Sigmoid colon (tissue), 7 donors: ENCODE measurements around the gene EXOC1L. TPM values are rescaled to one million over a fixed set of nuclear protein-coding genes. Genes with fewer than 3 reads are reported as not detected.

Experiments used
- DNase-seq: peaks from one replicate; pipeline ENCODE4 v3.0.0-alpha.2; 2019
- H3K27ac ChIP-seq, 4 donors: fragments of 200-600 bp; sonication (generic); one replicate each; pipeline ENCODE4 v1.5.1; 2016 to 2019; ENCODE audit warnings: mild to moderate bottlenecking in 1 of 4
- H3K27me3 ChIP-seq, 3 donors: fragments of 200-600 bp; sonication (generic); one replicate each; pipeline ENCODE4 v1.5.1; 2019; ENCODE audit warnings: mild to moderate bottlenecking in 1 of 3
- H3K36me3 ChIP-seq, 4 donors: fragments of 200-600 bp; sonication (generic); one replicate each; pipeline ENCODE4 v1.5.1; 2016 to 2019
- H3K4me1 ChIP-seq, 4 donors: fragments of 200-600 bp; sonication (generic); one replicate each; pipeline ENCODE4 v1.5.1; 2017 to 2019
- H3K4me3 ChIP-seq, 4 donors: fragments of 200-600 bp; sonication (generic); one replicate each; pipeline ENCODE4 v1.5.1; 2017 to 2019; ENCODE audit warnings: mild to moderate bottlenecking in 2 of 4, moderate library complexity in 1 of 4
- H3K9me3 ChIP-seq, 4 donors: fragments of 200-600 bp in 3 of 4; sonication (generic) in 3 of 4; one replicate each; pipeline versions ENCODE4 v1.5.1 to v1.6.1; 2013 to 2019
- EP300 ChIP-seq, 4 donors: sonication (generic); formaldehyde crosslinking; IDR thresholded peaks; one replicate each; pipeline ENCODE4 v1.6.1; 2017; ENCODE audit warnings: antibody characterized with exemption in 4 of 4
- POLR2A ChIP-seq, 2 donors: fragments of 450-650 bp; IDR thresholded peaks; one replicate each; pipeline ENCODE4 v1.6.1; 2016; ENCODE audit warnings: antibody characterized with exemption in 2 of 2, mild to moderate bottlenecking in 2 of 2, moderate library complexity in 2 of 2
- POLR2AphosphoS5 ChIP-seq, 4 donors: sonication (generic); formaldehyde crosslinking; IDR thresholded peaks; one replicate each; pipeline ENCODE4 v1.6.1; 2017; ENCODE audit warnings: antibody characterized with exemption in 4 of 4
- WGBS, 2 donors: extraction: QIAGEN DNeasy Blood & Tissue Kit; methylation state at CpG; one replicate each; pipeline ENCODE4 v1.1.7; 2013; 5-methylcytosine and 5-hydroxymethylcytosine counted together
- intact Hi-C: fragments of 100-400 bp; cut with DNase I; formaldehyde crosslinking; loops from one replicate; pipeline ENCODE4 v1.15.1; 2023
- polyA plus RNA-seq, 3 donors: library from polyadenylated mRNA; stranded (reverse); fragments of 200-250 nt; gene quantifications; one replicate each; pipeline ENCODE4 v1.2.3, GENCODE V29; 2013
- total RNA-seq, 4 donors: library from RNA; depleted of rRNA; stranded (reverse); fragments of >200 nt; gene quantifications; one replicate each; pipeline ENCODE4 v1.1.0, GENCODE V29; 2016
- TF ChIP-seq, protein P1 (sequence below), 4 experiments: fragments of 450-650 bp in 3 of 4; fragments of 200-600 bp in 1 of 4; IDR thresholded peaks; one replicate each; pipeline ENCODE4 v1.5.1; 2016 to 2019; ENCODE audit warnings: antibody characterized with exemption in 4 of 4, mild to moderate bottlenecking in 3 of 4, moderate library complexity in 2 of 4
- donor health status: healthy with polysubstance abuse.
- donor health status: Bipolar disorder and iron deficiency.
- donor health status: healthy.

Gene EXOC1L, protein sequence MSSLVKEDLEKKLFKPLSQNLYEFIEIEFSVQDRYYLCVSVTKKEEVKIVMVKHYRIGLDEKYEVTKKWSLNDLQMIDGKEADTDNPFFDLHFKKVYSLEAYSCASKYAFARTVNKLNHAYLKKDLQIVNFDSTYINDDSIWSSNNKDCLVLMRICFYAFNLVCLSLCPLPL
- not detected for total RNA-seq
- not detected for polyA plus RNA-seq

DNA sequence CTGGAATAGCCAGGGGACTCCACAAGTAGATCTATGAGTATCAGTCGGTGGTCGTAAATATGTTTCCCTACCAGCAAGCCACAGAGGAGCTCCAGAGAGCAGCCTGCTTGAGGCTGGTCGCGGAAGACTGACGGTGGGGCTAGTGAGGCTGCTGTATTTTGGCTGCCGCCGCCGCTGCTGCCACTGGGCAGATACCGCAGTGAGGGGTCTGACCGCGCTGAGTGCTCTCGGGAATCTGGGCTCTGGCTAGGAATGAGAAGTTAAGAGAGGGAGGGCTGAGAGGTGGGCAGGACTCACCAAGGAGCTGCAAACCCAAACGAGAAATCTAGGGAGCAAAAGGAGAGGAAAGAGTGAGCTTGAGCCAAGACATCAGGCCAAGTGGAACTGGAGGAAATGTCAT is at the start of gene EXOC1L:
EXOC1L (plus strand) TSS at position 157 of the 400 bp plus-strand sequence; CDS start at position 394, 237 bp downstream.
- WGBS, 2 donors, result 10 to 49% methylated on average over 13 of the region's 13 CpGs
- no peak within 1 kb of the TSS for H3K27ac ChIP-seq
- no peak for DNase-seq
- H3K4me3 ChIP-seq, result peak within 1 kb of the TSS in 2 of 4 donors; percentile 10 to 13
- no peaks in the 10 kb centered on the region for H3K36me3 ChIP-seq
- intact Hi-C loops, result no loop called here
- TF ChIP-seq POLR2AphosphoS5 (IDR thresholded peaks at IDR 0.05) (no peak), EP300 (IDR thresholded peaks at IDR 0.05) (no peak), POLR2A (IDR thresholded peaks at IDR 0.05) (no peak)
- TF ChIP-seq, protein P1, sequence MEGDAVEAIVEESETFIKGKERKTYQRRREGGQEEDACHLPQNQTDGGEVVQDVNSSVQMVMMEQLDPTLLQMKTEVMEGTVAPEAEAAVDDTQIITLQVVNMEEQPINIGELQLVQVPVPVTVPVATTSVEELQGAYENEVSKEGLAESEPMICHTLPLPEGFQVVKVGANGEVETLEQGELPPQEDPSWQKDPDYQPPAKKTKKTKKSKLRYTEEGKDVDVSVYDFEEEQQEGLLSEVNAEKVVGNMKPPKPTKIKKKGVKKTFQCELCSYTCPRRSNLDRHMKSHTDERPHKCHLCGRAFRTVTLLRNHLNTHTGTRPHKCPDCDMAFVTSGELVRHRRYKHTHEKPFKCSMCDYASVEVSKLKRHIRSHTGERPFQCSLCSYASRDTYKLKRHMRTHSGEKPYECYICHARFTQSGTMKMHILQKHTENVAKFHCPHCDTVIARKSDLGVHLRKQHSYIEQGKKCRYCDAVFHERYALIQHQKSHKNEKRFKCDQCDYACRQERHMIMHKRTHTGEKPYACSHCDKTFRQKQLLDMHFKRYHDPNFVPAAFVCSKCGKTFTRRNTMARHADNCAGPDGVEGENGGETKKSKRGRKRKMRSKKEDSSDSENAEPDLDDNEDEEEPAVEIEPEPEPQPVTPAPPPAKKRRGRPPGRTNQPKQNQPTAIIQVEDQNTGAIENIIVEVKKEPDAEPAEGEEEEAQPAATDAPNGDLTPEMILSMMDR (IDR thresholded peaks at IDR 0.05), result no peak
- H3K4me1 ChIP-seq, result no peaks in the 10 kb centered on the region
- peaks cover 0 to 4% (median 0%) of the 10 kb centered on the region in 3 donors for H3K27me3 ChIP-seq
- no peaks in the 10 kb centered on the region for H3K9me3 ChIP-seq

DNA sequence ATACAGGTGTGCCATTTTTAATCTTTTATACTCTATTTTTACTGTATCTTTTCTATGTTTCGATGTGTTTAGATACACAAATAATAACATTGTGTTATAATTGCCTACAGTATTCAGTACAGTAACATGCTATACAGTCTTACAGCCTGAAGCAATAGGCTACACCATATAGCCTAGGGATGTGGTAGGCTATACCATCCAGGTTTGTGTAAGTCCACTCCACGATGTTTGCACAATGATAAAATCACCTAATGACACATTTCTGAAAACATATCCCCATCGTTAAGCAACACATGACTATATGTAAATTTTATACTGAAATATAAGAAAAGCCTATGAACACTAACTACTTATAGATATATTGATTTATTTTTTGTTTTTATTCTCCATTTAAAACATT is 48.9 kb upstream of the EXOC1L start:
- TF ChIP-seq, protein P1 (IDR thresholded peaks at IDR 0.05), result no peak
- no peak for TF ChIP-seq EP300 (IDR thresholded peaks at IDR 0.05)
- no peak for TF ChIP-seq POLR2AphosphoS5 (IDR thresholded peaks at IDR 0.05)
- TF ChIP-seq POLR2A (IDR thresholded peaks at IDR 0.05), result no peak
- H3K27ac ChIP-seq, result no peak overlapping the region
- no peak for DNase-seq
- WGBS, 2 donors, result 57 to 80% methylated on average over 3 of the region's 3 CpGs
- H3K4me1 ChIP-seq, result no peaks in the 10 kb centered on the region
- no peak overlapping the region for H3K4me3 ChIP-seq
- no peaks in the 10 kb centered on the region for H3K36me3 ChIP-seq
- H3K27me3 ChIP-seq, result no peaks in the 10 kb centered on the region
- H3K9me3 ChIP-seq, result no peaks in the 10 kb centered on the region
- intact Hi-C loops, result no loop called here

DNA sequence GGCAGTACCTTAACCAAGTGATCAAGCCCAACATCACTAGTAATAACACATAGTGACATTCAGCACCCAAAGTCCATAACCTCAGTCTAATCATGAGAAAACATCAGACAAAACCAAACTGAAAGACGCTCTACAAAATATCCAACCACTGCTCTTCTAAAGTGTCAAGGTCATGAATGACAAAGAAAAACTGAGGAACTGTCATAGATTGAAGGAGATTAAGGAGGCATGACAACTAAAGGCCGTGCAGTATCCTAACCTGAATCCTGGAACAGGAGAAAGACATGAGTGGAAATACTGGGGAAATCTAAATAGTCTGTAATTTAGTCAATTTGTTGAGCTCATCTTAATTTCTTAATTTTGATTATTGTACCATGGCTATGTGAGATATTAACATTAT is 38.2 kb upstream of the EXOC1L start:
- no peak for DNase-seq
- 93 to 96% methylated on average over 2 of the region's 2 CpGs for WGBS, 2 donors
- H3K36me3 ChIP-seq, result no peaks in the 10 kb centered on the region
- intact Hi-C loops, result no loop called here
- no peaks in the 10 kb centered on the region for H3K9me3 ChIP-seq
- H3K4me3 ChIP-seq, result no peak overlapping the region
- no peaks in the 10 kb centered on the region for H3K27me3 ChIP-seq
- no peak overlapping the region for H3K27ac ChIP-seq
- no peaks in the 10 kb centered on the region for H3K4me1 ChIP-seq
- TF ChIP-seq EP300 (IDR thresholded peaks at IDR 0.05) (no peak), POLR2A (IDR thresholded peaks at IDR 0.05) (no peak), POLR2AphosphoS5 (IDR thresholded peaks at IDR 0.05) (no peak)
- TF ChIP-seq, protein P1 (IDR thresholded peaks at IDR 0.05), result no peak

DNA sequence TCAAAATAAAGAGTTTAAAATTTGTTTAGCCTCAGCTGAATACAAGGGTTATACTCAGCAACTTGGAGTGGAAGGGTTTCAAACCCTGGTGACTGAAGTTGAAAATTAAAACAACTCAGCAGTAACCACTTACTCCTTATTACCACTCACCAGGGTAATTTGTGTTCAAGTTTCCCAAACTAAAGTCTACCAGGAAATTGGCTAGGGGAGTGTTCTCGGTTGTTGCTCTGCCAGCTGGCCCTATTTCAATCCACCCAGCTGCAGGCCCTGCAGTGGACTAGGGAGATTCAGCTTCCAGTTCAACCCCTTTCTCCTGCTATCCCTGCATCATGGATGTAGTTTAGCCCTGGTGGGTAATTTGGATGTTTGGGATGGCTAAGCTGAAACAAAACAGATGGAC is 37.8 kb upstream of the EXOC1L start:
- Histone ChIP-seq H3K27ac (no peak overlapping the region), H3K4me1 (no peaks in the 10 kb centered on the region), H3K27me3 (no peaks in the 10 kb centered on the region), H3K4me3 (no peak overlapping the region), H3K9me3 (no peaks in the 10 kb centered on the region), H3K36me3 (no peaks in the 10 kb centered on the region)
- intact Hi-C loops, result no loop called here
- no peak for DNase-seq
- 11 to 63% methylated on average over 1 of the region's 1 CpG for WGBS, 2 donors
- TF ChIP-seq POLR2AphosphoS5 (IDR thresholded peaks at IDR 0.05) (no peak), EP300 (IDR thresholded peaks at IDR 0.05) (no peak), POLR2A (IDR thresholded peaks at IDR 0.05) (no peak)
- TF ChIP-seq, protein P1 (IDR thresholded peaks at IDR 0.05), result no peak

DNA sequence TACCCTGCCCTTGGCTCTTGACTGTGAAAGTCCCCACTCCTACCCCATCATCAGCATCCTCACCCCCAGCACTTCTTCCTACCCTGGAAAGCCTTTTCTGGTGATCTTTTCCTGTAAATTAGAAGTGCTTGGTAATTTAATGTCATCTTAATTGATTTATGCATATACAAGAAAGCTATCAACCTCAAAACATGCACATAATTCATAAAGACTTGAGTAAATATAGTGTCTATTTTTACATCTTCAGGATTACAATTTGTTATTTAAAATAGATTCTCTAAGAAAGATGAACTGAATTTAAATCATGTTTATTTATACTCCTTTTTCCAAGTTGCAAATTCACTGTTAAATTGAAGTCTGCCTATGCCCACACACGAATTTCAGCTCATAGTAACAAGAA is 36.0 kb upstream of the EXOC1L start:
- Histone ChIP-seq H3K36me3 (no peaks in the 10 kb centered on the region), H3K27ac (no peak overlapping the region), H3K4me1 (no peaks in the 10 kb centered on the region), H3K27me3 (no peaks in the 10 kb centered on the region), H3K9me3 (no peaks in the 10 kb centered on the region), H3K4me3 (no peak overlapping the region)
- DNase-seq, result no peak
- TF ChIP-seq, protein P1 (IDR thresholded peaks at IDR 0.05), result no peak
- TF ChIP-seq EP300 (IDR thresholded peaks at IDR 0.05) (no peak), POLR2A (IDR thresholded peaks at IDR 0.05) (no peak), POLR2AphosphoS5 (IDR thresholded peaks at IDR 0.05) (no peak)
- WGBS, 2 donors, result 50 to 70% methylated on average over 1 of the region's 1 CpG
- intact Hi-C loops, result no loop called here
